ENCODE data around the gene SRMS. TPM values are rescaled to one million over a fixed set of nuclear protein-coding genes. Genes with fewer than 3 reads are reported as not detected.

The SRMS gene
- total and polyA plus RNA-seq, 2 donors (not counting 3 experiments of a cell fraction or from before 2014, with no cell fraction given), result not detected

DNA sequence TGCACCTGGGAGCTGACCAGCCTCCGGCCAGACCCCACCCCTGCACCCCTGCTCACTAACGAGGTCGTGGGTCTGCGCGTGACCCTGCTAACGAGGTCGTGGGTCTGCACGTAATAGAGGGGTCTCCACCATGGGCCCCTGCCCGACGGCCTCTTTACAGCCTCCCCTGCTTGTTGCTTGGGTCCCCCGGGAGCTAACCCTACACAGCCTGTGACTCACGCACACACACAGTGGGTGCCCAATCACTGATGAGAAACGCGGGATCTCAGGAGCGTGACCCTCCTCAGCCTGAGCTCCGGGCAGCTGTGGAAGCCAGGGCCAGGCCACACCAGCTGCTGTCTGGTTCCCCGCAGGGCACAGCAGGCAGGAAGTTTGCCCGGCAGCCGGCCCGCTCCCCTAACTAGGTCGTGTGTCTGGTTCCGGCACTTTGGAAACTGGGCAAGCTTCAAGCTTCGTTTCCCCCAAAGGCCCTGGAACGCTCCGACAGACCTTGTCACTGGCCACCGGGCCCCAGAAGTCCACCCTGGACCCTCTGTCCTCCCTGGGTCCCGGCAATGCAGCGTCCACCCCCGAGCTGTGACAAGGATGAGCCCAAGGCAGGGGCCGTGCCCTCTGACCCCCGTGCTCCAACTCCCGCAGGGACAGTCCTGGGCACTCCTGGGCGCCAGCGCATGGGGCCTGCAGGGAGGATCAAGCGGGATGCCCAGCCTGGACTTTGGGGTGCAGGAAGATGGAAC is 11.1 kb downstream of the SRMS start:
- Histone ChIP-seq H3K9ac (replicated peaks; ENCODE audit: extremely low read depth, insufficient read depth, low read length) (no peak overlapping the region), H3K4me3 (replicated peaks in 1 of 3; ENCODE audit: insufficient read depth in 1 of 3, low read depth in 1 of 3, low read length in 3 of 3) (no peak overlapping the region), H3K9me1 (replicated peaks; ENCODE audit: control insufficient read depth, extremely low read depth, insufficient read depth, low read length) (no peaks in the 10 kb centered on the region), H3K27me3 (ENCODE audit: control insufficient read depth in 2 of 2, insufficient read depth in 2 of 2, low read length in 2 of 2) (no peaks in the 10 kb centered on the region), H3K4me1 (ENCODE audit: control insufficient read depth, extremely low read depth, insufficient read depth, low read length) (no peaks in the 10 kb centered on the region), H3K27ac (ENCODE audit: insufficient read depth, low read depth, low read length) (no peak overlapping the region), H2AFZ (ENCODE audit: low read depth, low read length) (no peak overlapping the region), H3K79me2 (ENCODE audit: control insufficient read depth, insufficient read depth, low read length) (no peaks in the 10 kb centered on the region), H3K4me2 (ENCODE audit: insufficient read depth, low read length) (no peak overlapping the region), H3K9me3 (replicated peaks; ENCODE audit: control insufficient read depth, insufficient read depth, low read length) (no peaks in the 10 kb centered on the region), H3K36me3 (ENCODE audit: control insufficient read depth in 2 of 2, extremely low read depth in 1 of 2, insufficient read depth in 2 of 2, low read length in 2 of 2) (no peaks in the 10 kb centered on the region), H4K20me1 (replicated peaks; ENCODE audit: control insufficient read depth, extremely low read depth, insufficient read depth, low read length) (no peaks in the 10 kb centered on the region)
- TF ChIP-seq MYC (IDR thresholded peaks at IDR 0.05; ENCODE audit: low read depth, low read length) (no peak), POLR2AphosphoS5 (IDR thresholded peaks at IDR 0.05; ENCODE audit: insufficient read depth, low read depth, low read length) (no peak), EZH2 (IDR thresholded peaks at IDR 0.05; ENCODE audit: borderline replicate concordance, low read depth, low read length, severe bottlenecking) (no peak), POLR2A (IDR thresholded peaks at IDR 0.05; ENCODE audit: low read depth, low read length) (no peak), JUN (IDR thresholded peaks at IDR 0.05; ENCODE audit: borderline replicate concordance, insufficient read depth, insufficient read length, low read depth) (no peak), GATA2 (IDR thresholded peaks at IDR 0.05; ENCODE audit: insufficient read depth, insufficient read length, low read depth, low read length) (no peak), CTCF (IDR thresholded peaks at IDR 0.05; ENCODE audit: extremely low read depth in 1 of 2, insufficient read depth in 1 of 2, low read depth in 1 of 2, low read length in 2 of 2) (no peak), FOS (IDR thresholded peaks at IDR 0.05; ENCODE audit: borderline replicate concordance, insufficient read depth, low read length) (no peak)
- TF ChIP-seq, protein P1, sequence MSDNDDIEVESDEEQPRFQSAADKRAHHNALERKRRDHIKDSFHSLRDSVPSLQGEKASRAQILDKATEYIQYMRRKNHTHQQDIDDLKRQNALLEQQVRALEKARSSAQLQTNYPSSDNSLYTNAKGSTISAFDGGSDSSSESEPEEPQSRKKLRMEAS (IDR thresholded peaks at IDR 0.05; ENCODE audit: insufficient read depth, insufficient read length), result no peak
- BruUV-seq (replicated peaks), result no TSS peak
- intact Hi-C loops (cut with micrococcal nuclease) (no loop called here), dilution Hi-C loops (cut with MboI; ENCODE audit: extremely low pct_ligation_motif_present, low sequenced_read_pairs) (no loop called here)
- ChIA-PET POLR2A (interaction anchor here (0.8 kb wide), 1 partner anchor 12 kb away, joined by 3 read pairs; no protein-coding TSS in a partner anchor), CTCF (interaction anchor here (0.8 to 5.7 kb wide), 4 partner anchors 15 to 438 kb away, joined by 3 to 89 read pairs (median 18); partner anchors contain the start of genes PPDPF and TNFRSF6B)
- FAIRE-seq (no peak), DNase-seq (ENCODE audit: low read depth, low spot score) (no peak)

Measured in endothelial cell of umbilical vein (primary cell).